Activated CD4-positive, alpha-beta T cell treated with anti-CD3 and anti-CD28 coated beads, Interleukin-2, amount 50 U/mL, for 4 hours (primary cell): Measurements from ENCODE around the gene ADAMTS18.
"Not testable (repeated sequence)": the region's sequence is repeated elsewhere in the genome, so short reads cannot be mapped to it uniquely, and the experiment has no call there.

ENCODE experiments used
- DNase-seq, 2 experiments: peaks; one replicate each; pipeline ENCODE4 v3.0.0-alpha.2; 2020

The ADAMTS18 gene

GRCh38 chr16:77434530-77435271, at the start of gene ADAMTS18:
TSS of gene ADAMTS18 (minus strand) at chr16:77435034. CDS start at chr16:77434695, 339 bp downstream.
- DNase-seq: no peak

- no peak for DNase-seq
These were observed 46.0 kb upstream of the ADAMTS18 start for GRCh38 chr16:77480681-77481315.

- DNase-seq: no peak
These were observed 37.4 kb upstream of the ADAMTS18 start for GRCh38 chr16:77472262-77472661.

DNA sequence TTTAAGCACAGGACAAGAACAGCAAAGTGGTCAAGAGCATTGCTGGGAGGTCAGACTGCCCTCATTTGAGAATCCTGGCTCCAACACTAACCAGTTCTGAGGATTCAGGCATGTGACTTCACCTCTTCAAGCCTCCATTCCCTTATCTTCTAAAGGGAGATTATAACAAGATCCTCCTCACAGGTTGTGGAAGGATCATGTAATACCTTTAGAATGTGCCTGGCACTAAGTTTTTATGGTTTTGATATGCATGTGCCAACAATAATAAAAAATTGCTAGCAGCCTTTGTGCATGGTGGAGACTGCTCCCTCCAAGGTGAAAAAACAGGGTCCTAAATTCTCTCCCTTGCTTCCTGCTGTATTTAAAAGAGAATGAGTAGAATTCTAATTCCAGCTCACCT, 36.0 kb upstream of the ADAMTS18 start:
- no peak for DNase-seq

DNA sequence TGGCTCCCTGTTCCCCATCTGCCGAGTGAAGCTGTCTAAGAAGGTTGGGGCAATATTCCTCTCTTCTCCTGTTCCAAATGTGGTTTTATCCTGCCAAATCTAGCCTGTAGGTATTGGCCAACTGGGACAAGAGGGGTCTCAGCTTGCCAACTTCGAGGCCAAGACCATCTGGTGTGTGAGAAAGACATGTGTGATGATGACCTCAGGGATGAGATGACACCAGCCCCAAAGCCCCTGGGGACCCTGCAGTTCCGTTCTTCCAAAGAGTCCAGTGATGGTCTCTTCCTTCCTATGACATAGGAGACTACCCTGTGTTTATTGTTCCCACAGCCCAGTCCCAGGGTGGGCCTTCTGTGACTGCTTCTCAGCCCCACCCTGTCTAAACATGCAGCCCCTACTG, 34.8 kb upstream of the ADAMTS18 start:
- no peak for DNase-seq

DNA sequence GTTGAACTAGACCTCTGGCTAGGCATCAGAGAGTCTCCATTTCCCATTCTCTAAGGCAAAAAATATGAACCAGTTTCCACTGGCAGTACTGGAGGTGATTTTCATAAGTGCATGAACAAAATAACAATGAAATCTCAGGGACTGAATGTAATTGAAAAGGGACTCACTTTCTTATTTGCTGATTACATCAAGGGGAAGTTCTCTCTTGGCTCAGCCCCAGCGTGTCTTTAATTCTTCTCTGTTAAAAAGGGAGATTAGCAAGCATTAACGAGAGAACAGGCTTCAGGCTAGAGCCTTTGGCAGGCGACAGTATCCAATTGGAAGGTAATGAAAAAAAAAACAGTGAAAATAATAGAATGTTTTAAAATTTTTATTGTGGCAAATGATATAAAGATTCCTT, 34.0 kb upstream of the ADAMTS18 start:
- DNase-seq: no peak

GRCh38 chr16:77467821-77468335, 33.0 kb upstream of the ADAMTS18 start:
- no peak for DNase-seq

- not testable (repeated sequence) for DNase-seq
These were observed 28.8 kb upstream of the ADAMTS18 start for GRCh38 chr16:77463659-77464058.

GRCh38 chr16:77462894-77463293, 28.1 kb upstream of the ADAMTS18 start:
- no peak for DNase-seq

GRCh38 chr16:77459534-77460254, 24.9 kb upstream of the ADAMTS18 start:
- no peak for DNase-seq

- no peak for DNase-seq
These were observed 22.2 kb upstream of the ADAMTS18 start for GRCh38 chr16:77457046-77457445.

DNA sequence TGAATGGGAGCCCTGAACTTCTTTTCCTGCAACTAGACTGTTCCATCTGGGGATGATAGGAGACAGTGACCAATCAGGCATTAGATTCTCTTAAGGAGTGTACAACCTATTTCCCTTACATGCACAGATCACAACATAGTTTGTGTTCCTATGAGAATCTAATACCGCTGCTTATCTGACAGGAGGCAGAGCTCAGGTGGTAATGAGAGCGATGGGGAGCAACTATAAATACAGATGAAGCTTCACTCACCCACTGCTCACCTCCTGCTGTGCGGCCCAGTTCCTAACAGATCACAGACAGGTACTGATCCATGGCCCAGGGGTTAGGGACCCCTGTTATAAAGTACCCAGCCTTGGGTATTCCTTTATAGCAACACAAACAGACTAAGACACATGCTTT, 17.4 kb upstream of the ADAMTS18 start:
- DNase-seq: no peak

DNA sequence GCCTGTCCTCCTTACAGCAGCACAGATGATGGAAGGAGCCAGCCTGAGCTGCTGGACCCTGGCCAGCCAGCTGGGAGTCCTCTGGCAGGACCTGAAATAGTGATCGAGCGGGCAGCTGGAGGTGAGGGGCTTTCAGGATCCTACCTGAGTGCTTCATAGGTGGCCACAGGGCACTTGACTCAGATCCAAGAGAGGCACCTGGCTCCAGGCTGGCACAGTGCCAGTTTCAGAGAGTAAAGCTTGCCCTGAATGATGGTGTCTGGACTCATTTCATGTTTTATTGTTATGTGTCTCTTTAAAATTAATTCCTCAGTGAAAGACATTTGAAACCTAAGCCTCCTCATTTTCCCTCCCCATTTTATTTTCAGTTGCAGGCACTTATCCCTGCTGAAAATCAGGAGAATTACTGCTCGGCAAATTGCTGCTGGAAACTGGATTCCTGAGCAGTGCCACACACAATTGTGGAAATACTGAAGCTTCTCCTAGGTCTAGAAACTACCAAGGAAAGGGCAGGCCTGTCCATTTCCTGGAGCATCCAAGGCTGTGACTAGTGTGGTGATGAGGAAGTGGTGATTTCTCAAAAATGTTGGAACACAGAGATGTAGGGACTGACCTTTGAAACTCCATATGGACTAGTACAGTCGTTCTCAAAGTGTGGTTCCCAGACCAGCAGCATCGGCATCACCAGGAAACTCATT, 16.1 kb upstream of the ADAMTS18 start:
- DNase-seq: no peak

- no peak for DNase-seq
These were observed 14.4 kb upstream of the ADAMTS18 start for GRCh38 chr16:77449208-77449607.

DNA sequence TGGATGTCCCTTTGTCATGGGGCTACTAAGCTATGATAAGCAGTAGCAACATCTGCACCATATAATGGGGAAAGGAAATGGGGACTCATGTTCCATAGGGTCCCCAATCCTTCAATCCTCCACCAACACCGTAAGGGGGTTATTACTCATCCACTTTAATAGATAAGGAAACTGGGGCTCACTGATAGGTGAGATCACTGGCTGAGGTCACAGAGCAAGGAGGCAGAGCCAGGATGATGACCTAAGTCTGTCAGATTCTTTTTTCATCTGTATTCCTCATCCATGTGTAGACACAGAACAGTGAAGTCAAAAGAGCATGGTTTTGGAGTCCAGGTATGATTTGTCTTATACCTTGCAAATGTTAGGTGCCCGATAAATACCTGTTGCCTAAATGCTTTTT, 10.5 kb upstream of the ADAMTS18 start:
- no peak for DNase-seq

DNA sequence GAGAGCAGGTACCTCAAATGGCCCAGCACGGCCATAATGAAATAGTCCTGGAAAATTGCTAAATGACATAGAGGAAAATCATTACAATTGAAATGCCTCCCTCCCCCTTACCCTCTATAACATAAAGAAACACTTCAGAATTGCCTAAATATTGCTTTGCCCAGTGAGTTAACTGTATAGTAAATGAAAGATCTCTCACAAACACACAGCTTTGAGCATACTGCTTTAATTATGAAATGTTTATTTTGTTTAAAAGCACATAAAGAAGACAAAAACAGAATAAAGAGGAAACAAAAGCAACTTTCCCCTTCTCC, 9.3 kb upstream of the ADAMTS18 start:
- no peak for DNase-seq

DNA sequence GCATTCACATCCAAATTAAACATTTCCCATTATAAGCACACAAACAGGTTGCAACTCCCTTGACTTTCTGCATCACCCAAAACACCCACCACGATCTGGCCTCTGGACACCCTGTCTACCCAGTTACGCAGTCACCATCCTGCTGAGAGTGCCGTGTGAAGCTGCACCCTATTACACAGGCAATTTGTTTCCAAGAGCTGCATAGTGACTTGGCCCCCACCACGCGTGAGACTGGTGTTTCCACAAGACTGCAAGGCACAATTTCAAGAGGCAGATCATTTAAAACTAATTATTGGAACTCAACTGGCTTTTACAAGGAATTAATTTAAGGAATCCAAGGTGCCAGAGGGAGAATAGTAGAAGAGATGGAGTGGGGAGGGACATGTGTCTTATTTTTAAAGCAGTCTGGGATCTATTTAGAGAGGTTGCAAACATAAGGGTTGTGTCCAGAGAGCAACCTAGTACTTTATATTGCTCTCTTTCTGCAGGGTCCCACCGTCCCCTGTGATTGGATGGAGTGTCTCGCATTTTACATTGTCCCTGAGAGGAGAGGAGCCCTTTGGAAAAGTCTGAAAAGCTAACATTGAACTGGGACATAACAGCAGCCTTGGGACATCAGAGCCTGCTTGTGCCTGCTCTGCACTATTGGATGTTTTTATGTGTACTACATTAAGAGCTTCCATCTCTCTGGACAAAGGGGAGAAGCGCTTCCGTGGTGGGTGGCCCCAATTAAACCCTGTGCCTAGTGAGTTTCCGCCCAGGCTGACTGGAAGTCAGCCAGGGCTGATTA, 8.7 kb upstream of the ADAMTS18 start:
- DNase-seq: no peak

- DNase-seq: no peak
These were observed 7.2 kb upstream of the ADAMTS18 start for GRCh38 chr16:77442078-77442477.

DNA sequence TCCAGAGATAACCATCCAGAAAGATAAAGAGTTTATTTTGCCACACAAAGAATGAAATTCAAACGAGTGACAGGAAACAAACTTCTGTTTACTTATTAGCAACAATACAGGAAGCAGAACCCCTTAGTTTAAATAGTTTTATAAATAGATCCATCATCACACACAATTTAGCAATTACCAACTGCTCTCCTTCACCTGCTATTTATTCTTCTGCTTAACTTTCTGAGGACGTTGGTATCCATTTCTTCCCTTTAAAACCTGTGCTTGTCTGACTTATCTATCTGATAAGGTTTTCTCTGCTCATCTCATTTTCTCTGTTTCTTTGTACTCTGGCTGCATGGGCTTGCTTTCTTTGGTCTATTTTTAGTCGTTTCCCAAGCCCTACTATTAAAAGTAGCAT, 4.3 kb upstream of the ADAMTS18 start:
- DNase-seq: no peak

- DNase-seq: no peak
These were observed 3.0 kb upstream of the ADAMTS18 start for GRCh38 chr16:77437859-77438258.

DNA sequence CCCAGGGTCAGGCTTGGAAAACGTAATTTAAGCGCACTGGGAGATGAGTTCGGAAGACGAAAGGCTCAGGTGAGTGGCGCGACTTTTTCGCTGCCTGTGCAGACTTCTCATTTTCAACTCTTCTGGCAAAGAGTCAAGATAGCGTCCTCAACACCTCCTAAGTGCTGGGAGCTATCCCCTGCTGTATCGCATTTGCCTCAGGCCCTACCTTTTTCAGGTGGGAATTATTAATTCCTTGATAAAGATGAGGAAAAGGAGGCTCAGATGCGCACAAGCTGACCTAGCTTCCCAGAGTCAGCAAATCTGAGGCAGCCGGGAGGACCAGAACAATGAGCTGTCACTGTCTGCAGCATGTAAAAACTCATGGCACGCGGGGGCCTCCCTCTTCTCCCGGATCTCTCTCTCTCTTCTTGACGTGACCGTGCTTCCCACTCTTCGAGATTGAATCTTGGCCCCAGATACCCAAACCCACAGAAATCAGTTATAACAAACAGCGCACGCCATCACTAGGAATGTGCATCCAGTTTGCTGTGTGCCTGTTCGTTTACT, 512 bp upstream of the ADAMTS18 start:
- DNase-seq: no peak

- no peak for DNase-seq
These were observed 758 bp downstream of the ADAMTS18 start for GRCh38 chr16:77434022-77434529.
